Lower leg skin (tissue), 3 donors: ENCODE results near the gene SPTLC2.

ENCODE experiments used
- CTCF ChIP-seq, 3 donors: fragments of 450-650 bp; IDR thresholded peaks; one replicate each; pipeline ENCODE4 v1.5.1; 2016; ENCODE audit warnings: antibody characterized with exemption in 3 of 3, mild to moderate bottlenecking in 3 of 3, moderate library complexity in 2 of 3
- POLR2A ChIP-seq, 2 donors: fragments of 450-650 bp; IDR thresholded peaks; one replicate each; pipeline ENCODE4 v1.6.1; 2016 to 2017; ENCODE audit warnings: antibody characterized with exemption in 2 of 2, mild to moderate bottlenecking in 1 of 2, moderate library complexity in 1 of 2

GRCh38 chr14:77590845-77591485 is 25.5 kb downstream of the SPTLC2 start:
- TF ChIP-seq CTCF (IDR thresholded peaks at IDR 0.05), result no peak
- TF ChIP-seq POLR2A (IDR thresholded peaks at IDR 0.05), result no peak
